ENCODE measurements around the gene LTN1.

The LTN1 gene

GRCh38 chr21:28960245-28960644 is 32.4 kb downstream of the LTN1 start:
- no peak overlapping the region for H3K4me3 ChIP-seq (ENCODE audit: insufficient read depth, low read depth, low read length, poor library complexity, severe bottlenecking)
- no peaks in the 10 kb centered on the region for H3K4me1 ChIP-seq (ENCODE audit: control insufficient read depth, insufficient read depth, low read length, poor library complexity, severe bottlenecking)
- H3K9me3 ChIP-seq (ENCODE audit: control insufficient read depth, low read length): no peaks in the 10 kb centered on the region
- H3K36me3 ChIP-seq (ENCODE audit: control insufficient read depth, insufficient read depth, low read length): peaks cover 54% of the 10 kb centered on the region
- no peak for DNase-seq
- H3K27ac ChIP-seq (ENCODE audit: insufficient read depth, low read length, poor library complexity, severe bottlenecking): no peak overlapping the region
- H3K27me3 ChIP-seq (replicated peaks; ENCODE audit: control insufficient read depth, insufficient read depth, low read length, poor library complexity, severe bottlenecking): no peaks in the 10 kb centered on the region

DNA sequence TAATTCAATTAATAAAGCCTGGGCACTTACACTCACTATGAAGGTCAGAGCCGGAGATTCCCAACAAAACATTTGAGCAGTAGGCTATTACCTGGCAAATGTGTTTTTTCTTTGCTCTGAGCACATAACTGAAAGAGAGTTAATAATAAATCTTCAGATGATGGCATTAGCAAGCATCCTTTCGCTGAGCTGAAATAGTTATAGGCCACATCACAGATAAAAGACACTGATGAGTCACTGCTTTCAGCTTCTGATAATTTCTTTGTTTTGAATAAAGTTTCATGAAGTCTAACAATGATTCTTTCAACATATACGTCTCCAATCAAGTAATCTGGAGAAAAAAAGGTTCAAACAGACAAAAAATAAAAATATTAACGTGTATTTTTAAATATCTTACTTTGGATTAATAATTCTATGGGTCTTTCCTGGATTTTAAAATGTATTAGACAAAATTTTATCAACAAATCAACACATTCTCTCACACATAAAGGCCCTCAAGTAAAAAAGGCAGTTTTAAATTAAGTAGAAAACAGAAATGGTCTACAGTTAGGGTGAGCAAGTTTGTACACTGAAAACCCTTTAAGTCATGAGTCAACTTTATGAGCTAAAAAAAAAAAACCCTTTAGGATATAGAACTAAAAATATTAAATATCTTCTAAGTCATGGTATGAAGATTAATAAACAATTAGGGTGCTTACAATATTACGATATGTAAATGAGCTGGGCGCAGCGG is 33.1 kb downstream of the LTN1 start:
- Histone ChIP-seq H3K27me3 (replicated peaks; ENCODE audit: control insufficient read depth, insufficient read depth, low read length, poor library complexity, severe bottlenecking) (no peaks in the 10 kb centered on the region), H3K36me3 (ENCODE audit: control insufficient read depth, insufficient read depth, low read length) (peaks cover 52% of the 10 kb centered on the region), H3K4me1 (ENCODE audit: control insufficient read depth, insufficient read depth, low read length, poor library complexity, severe bottlenecking) (no peaks in the 10 kb centered on the region), H3K27ac (ENCODE audit: insufficient read depth, low read length, poor library complexity, severe bottlenecking) (no peak overlapping the region), H3K4me3 (ENCODE audit: insufficient read depth, low read depth, low read length, poor library complexity, severe bottlenecking) (no peak overlapping the region), H3K9me3 (ENCODE audit: control insufficient read depth, low read length) (no peaks in the 10 kb centered on the region)
- DNase-seq: no peak

GRCh38 chr21:28953247-28953646 is 39.4 kb downstream of the LTN1 start:
- H3K27ac ChIP-seq (ENCODE audit: insufficient read depth, low read length, poor library complexity, severe bottlenecking): no peak overlapping the region

GRCh38 chr21:28952686-28953085 is 40.0 kb downstream of the LTN1 start:
- H3K27ac ChIP-seq (ENCODE audit: insufficient read depth, low read length, poor library complexity, severe bottlenecking): no peak overlapping the region
- H3K4me3 ChIP-seq (ENCODE audit: insufficient read depth, low read depth, low read length, poor library complexity, severe bottlenecking): no peak overlapping the region
- no peak for DNase-seq
- peaks cover 39% of the 10 kb centered on the region for H3K36me3 ChIP-seq (ENCODE audit: control insufficient read depth, insufficient read depth, low read length)
- no peaks in the 10 kb centered on the region for H3K9me3 ChIP-seq (ENCODE audit: control insufficient read depth, low read length)
- H3K27me3 ChIP-seq (replicated peaks; ENCODE audit: control insufficient read depth, insufficient read depth, low read length, poor library complexity, severe bottlenecking): no peaks in the 10 kb centered on the region
- no peaks in the 10 kb centered on the region for H3K4me1 ChIP-seq (ENCODE audit: control insufficient read depth, insufficient read depth, low read length, poor library complexity, severe bottlenecking)

More at GRCh38 chr21:28953247-28953646, 39.4 kb downstream of the LTN1 start:
- H3K9me3 ChIP-seq (ENCODE audit: control insufficient read depth, low read length): no peaks in the 10 kb centered on the region
- H3K4me3 ChIP-seq (ENCODE audit: insufficient read depth, low read depth, low read length, poor library complexity, severe bottlenecking): no peak overlapping the region
- no peaks in the 10 kb centered on the region for H3K4me1 ChIP-seq (ENCODE audit: control insufficient read depth, insufficient read depth, low read length, poor library complexity, severe bottlenecking)
- no peaks in the 10 kb centered on the region for H3K27me3 ChIP-seq (replicated peaks; ENCODE audit: control insufficient read depth, insufficient read depth, low read length, poor library complexity, severe bottlenecking)
- H3K36me3 ChIP-seq (ENCODE audit: control insufficient read depth, insufficient read depth, low read length): peaks cover 39% of the 10 kb centered on the region
- no peak for DNase-seq

GRCh38 chr21:28949318-28949717 is 43.4 kb downstream of the LTN1 start:
- peaks cover 55% of the 10 kb centered on the region for H3K36me3 ChIP-seq (ENCODE audit: control insufficient read depth, insufficient read depth, low read length)
- no peak for DNase-seq
- H3K9me3 ChIP-seq (ENCODE audit: control insufficient read depth, low read length): no peaks in the 10 kb centered on the region
- no peaks in the 10 kb centered on the region for H3K4me1 ChIP-seq (ENCODE audit: control insufficient read depth, insufficient read depth, low read length, poor library complexity, severe bottlenecking)
- H3K27me3 ChIP-seq (replicated peaks; ENCODE audit: control insufficient read depth, insufficient read depth, low read length, poor library complexity, severe bottlenecking): no peaks in the 10 kb centered on the region
- H3K4me3 ChIP-seq (ENCODE audit: insufficient read depth, low read depth, low read length, poor library complexity, severe bottlenecking): no peak overlapping the region
- H3K27ac ChIP-seq (ENCODE audit: insufficient read depth, low read length, poor library complexity, severe bottlenecking): no peak overlapping the region

- DNase-seq: no peak
- Histone ChIP-seq H3K4me3 (ENCODE audit: insufficient read depth, low read depth, low read length, poor library complexity, severe bottlenecking) (no peak overlapping the region), H3K36me3 (ENCODE audit: control insufficient read depth, insufficient read depth, low read length) (peaks cover 53% of the 10 kb centered on the region), H3K27me3 (replicated peaks; ENCODE audit: control insufficient read depth, insufficient read depth, low read length, poor library complexity, severe bottlenecking) (no peaks in the 10 kb centered on the region), H3K4me1 (ENCODE audit: control insufficient read depth, insufficient read depth, low read length, poor library complexity, severe bottlenecking) (no peaks in the 10 kb centered on the region), H3K27ac (ENCODE audit: insufficient read depth, low read length, poor library complexity, severe bottlenecking) (no peak overlapping the region), H3K9me3 (ENCODE audit: control insufficient read depth, low read length) (no peaks in the 10 kb centered on the region)
Measured at GRCh38 chr21:28944296-28944695, 48.4 kb downstream of the LTN1 start.

- Histone ChIP-seq H3K27me3 (replicated peaks; ENCODE audit: control insufficient read depth, insufficient read depth, low read length, poor library complexity, severe bottlenecking) (no peaks in the 10 kb centered on the region), H3K4me1 (ENCODE audit: control insufficient read depth, insufficient read depth, low read length, poor library complexity, severe bottlenecking) (no peaks in the 10 kb centered on the region), H3K27ac (ENCODE audit: insufficient read depth, low read length, poor library complexity, severe bottlenecking) (no peak overlapping the region), H3K36me3 (ENCODE audit: control insufficient read depth, insufficient read depth, low read length) (peaks cover 52% of the 10 kb centered on the region), H3K4me3 (ENCODE audit: insufficient read depth, low read depth, low read length, poor library complexity, severe bottlenecking) (no peak overlapping the region), H3K9me3 (ENCODE audit: control insufficient read depth, low read length) (no peaks in the 10 kb centered on the region)
- DNase-seq: no peak
Measured at GRCh38 chr21:28943631-28944030, 49.0 kb downstream of the LTN1 start.

- Histone ChIP-seq H3K27ac (ENCODE audit: insufficient read depth, low read length, poor library complexity, severe bottlenecking) (no peak overlapping the region), H3K9me3 (ENCODE audit: control insufficient read depth, low read length) (no peaks in the 10 kb centered on the region), H3K36me3 (ENCODE audit: control insufficient read depth, insufficient read depth, low read length) (peaks cover 44% of the 10 kb centered on the region), H3K27me3 (replicated peaks; ENCODE audit: control insufficient read depth, insufficient read depth, low read length, poor library complexity, severe bottlenecking) (no peaks in the 10 kb centered on the region), H3K4me1 (ENCODE audit: control insufficient read depth, insufficient read depth, low read length, poor library complexity, severe bottlenecking) (no peaks in the 10 kb centered on the region), H3K4me3 (ENCODE audit: insufficient read depth, low read depth, low read length, poor library complexity, severe bottlenecking) (no peak overlapping the region)
- no peak for DNase-seq
Measured at GRCh38 chr21:28938726-28939125, 54.0 kb downstream of the LTN1 start.

DNA sequence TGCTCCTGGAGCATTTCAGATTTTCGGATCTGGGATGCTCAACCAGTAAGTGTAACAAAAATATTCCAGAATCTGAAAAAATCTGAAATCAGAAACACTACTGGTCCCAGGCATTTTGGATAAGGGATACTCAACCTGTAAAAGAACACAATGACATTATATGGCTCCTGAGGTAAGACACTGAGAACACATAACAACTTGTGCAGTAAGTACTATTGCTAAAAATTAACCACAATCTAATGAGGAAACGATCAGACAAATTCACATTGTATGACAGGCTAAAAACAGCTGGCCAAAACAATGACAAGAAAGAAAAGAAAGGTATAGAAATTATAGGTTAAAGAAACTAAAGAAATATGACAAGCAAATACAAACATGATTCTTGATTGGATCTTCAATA is 54.9 kb downstream of the LTN1 start:
- H3K27me3 ChIP-seq (replicated peaks; ENCODE audit: control insufficient read depth, insufficient read depth, low read length, poor library complexity, severe bottlenecking): no peaks in the 10 kb centered on the region
- H3K36me3 ChIP-seq (ENCODE audit: control insufficient read depth, insufficient read depth, low read length): peaks cover 42% of the 10 kb centered on the region
- no peak overlapping the region for H3K27ac ChIP-seq (ENCODE audit: insufficient read depth, low read length, poor library complexity, severe bottlenecking)
- no peaks in the 10 kb centered on the region for H3K4me1 ChIP-seq (ENCODE audit: control insufficient read depth, insufficient read depth, low read length, poor library complexity, severe bottlenecking)
- H3K9me3 ChIP-seq (ENCODE audit: control insufficient read depth, low read length): no peaks in the 10 kb centered on the region
- no peak for DNase-seq
- H3K4me3 ChIP-seq (ENCODE audit: insufficient read depth, low read depth, low read length, poor library complexity, severe bottlenecking): no peak overlapping the region

- peaks cover 39% of the 10 kb centered on the region for H3K36me3 ChIP-seq (ENCODE audit: control insufficient read depth, insufficient read depth, low read length)
- no peak for DNase-seq
Measured at GRCh38 chr21:28936721-28937120, 56.0 kb downstream of the LTN1 start.

More at GRCh38 chr21:28936721-28937120, 56.0 kb downstream of the LTN1 start:
- no peaks in the 10 kb centered on the region for H3K27me3 ChIP-seq (replicated peaks; ENCODE audit: control insufficient read depth, insufficient read depth, low read length, poor library complexity, severe bottlenecking)
- no peaks in the 10 kb centered on the region for H3K9me3 ChIP-seq (ENCODE audit: control insufficient read depth, low read length)
- no peak overlapping the region for H3K27ac ChIP-seq (ENCODE audit: insufficient read depth, low read length, poor library complexity, severe bottlenecking)
- H3K4me3 ChIP-seq (ENCODE audit: insufficient read depth, low read depth, low read length, poor library complexity, severe bottlenecking): no peak overlapping the region
- no peaks in the 10 kb centered on the region for H3K4me1 ChIP-seq (ENCODE audit: control insufficient read depth, insufficient read depth, low read length, poor library complexity, severe bottlenecking)

All from effector memory CD4-positive, alpha-beta T cell (primary cell).